ENCODE measurements around the gene AGAP3.

The AGAP3 gene

GRCh38 chr7:151088856-151089699, 2.8 kb downstream of the AGAP3 start:
- DNase-seq: peak; percentile 73

DNA sequence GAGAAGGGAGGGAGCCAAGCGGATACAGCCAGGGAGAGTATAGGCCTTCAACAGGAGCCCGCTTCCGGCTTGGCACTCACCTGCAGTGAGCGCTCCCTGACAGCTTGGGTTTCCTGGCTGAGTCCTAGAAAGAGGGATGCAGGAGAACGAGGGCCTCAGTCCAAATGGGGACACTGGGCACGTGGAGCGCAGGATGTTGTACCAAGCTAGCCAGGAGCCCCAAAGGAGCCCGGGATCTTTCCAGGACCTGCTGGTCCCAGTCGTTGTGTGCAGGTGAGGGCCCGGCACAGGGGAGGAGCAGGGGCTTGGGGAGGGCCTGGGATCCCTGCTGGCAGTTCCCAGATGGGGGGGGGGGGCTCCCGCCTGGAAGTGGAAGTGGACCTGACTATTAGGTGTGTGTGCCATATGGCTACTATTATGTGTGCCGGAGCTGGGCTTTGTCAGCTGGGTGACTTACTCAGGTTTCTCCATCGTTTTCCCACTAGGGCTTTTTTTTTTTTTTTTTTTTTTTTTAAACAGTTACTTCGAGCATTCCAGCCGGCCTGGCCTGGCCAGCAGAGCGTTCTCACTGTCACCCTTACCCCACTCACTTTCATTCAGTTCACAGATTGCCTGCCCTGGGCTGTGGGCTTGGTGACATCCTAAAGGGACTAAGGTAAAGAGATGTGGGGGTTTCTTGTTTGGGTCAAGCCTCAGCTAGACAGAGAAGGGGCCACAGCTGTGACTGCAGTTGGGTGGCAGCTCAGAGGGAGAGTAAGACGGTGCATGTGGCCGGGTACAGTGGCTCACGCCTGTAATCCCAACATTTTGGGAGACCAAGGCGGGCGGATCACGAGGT, 3.8 kb downstream of the AGAP3 start:
- DNase-seq: no peak

GRCh38 chr7:151091003-151091402, 4.7 kb downstream of the AGAP3 start:
- DNase-seq: no peak

- DNase-seq: peak; percentile 65
Measured at GRCh38 chr7:151091431-151091830, 5.2 kb downstream of the AGAP3 start.

- DNase-seq: no peak
Measured at GRCh38 chr7:151091988-151092387, 5.7 kb downstream of the AGAP3 start.

GRCh38 chr7:151093748-151094147, 7.5 kb downstream of the AGAP3 start:
- no peak for DNase-seq

GRCh38 chr7:151094675-151095074, 8.4 kb downstream of the AGAP3 start:
- no peak for DNase-seq

GRCh38 chr7:151095123-151095797, 9.0 kb downstream of the AGAP3 start:
- DNase-seq: no peak

- DNase-seq: no peak
Measured at GRCh38 chr7:151095828-151096475, 9.7 kb downstream of the AGAP3 start.

DNA sequence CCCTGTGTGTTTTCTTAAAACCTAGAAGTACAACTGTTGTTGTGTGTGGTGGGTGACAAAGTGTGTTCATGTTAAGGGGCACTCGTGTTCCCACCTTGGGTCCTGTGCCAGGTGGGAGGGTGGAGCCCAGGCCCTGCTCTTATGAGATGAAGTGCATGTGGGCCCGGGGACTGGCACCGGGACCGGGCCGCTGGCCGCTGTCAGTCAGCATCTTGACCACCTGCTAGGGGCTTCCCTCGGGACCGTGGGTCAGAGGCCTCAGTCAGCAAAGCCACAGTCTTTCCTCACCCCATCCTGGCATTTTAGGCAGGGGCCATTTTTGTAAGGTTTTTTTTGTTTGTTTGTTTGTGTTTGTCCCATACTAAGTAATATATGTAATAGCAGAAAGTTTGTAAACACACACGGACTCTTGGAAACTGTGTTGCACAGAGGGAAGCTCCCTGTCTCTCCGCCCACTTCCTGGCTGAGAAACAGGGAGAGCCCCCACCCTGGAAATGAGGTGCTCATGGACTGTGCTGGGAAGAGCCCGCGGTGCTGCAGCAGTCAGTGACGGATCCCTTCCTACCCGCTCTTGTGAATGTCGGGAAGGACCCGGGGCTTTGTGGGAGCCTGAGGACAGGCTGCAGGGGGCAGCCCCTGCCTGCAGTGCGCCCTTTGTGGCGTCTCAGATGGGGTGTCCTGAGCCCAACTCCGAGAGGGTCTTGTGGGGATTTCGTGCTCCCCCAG, 13.4 kb downstream of the AGAP3 start:
- no peak for DNase-seq

DNA sequence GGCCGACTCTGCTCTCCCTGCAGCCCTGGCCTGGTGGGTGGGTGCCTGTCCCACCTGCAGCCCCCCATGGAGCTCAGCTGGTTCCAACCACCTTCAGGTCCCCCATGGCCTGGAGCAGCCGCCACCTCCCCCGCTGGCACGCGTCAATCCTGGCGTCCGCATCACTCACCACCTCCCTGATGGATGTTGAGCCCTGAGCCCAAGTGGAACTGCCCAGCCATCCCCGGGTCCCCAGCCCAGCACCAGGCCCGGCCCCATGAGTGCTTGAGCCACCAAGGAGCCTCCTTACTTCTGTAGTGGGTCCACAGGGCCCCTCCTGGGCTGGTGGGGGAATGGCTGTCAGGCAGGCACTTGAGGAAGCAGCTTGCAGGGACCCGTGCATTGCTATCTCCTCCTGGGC, 14.6 kb downstream of the AGAP3 start:
- no peak for DNase-seq

DNA sequence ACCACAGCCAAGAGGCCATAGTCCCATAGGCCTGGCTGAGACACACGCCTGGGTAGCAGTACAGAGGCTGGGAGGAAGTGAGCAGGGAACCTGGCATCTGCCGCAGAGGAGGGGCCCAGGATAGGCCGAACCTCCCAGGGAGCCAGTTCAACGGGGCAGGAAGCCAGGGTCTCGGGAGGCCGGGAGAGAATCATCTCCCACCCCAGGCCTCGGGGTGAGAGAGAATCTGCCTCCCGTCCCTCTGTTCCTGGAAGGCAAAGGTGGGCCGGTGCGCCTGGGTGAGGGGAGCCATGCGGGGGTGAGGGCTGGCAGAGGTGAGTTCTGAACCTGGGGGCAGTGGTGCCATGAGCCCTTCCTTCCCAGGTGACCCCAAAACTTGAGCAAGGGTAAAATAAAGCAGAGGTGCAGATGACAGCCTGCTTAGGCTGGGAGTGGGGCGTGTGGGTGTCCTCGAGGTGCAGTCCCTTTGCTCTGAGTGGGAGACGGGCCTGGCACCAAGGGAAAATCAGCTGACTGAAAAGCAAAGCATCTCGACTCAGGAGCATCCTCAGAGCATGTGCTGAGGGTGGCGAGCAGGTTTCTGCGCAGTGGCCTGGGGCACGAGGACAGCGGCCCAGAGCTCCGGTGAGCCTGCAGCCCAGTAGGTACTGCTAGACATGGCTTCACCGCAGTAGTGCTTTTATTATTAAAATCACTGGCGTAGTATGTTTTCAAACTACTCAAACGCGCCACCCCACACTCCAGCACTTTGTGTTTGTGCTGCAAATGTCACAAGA, 15.5 kb downstream of the AGAP3 start:
- DNase-seq: no peak

- no peak for DNase-seq
Measured at GRCh38 chr7:151102991-151103390, 16.7 kb downstream of the AGAP3 start.

DNA sequence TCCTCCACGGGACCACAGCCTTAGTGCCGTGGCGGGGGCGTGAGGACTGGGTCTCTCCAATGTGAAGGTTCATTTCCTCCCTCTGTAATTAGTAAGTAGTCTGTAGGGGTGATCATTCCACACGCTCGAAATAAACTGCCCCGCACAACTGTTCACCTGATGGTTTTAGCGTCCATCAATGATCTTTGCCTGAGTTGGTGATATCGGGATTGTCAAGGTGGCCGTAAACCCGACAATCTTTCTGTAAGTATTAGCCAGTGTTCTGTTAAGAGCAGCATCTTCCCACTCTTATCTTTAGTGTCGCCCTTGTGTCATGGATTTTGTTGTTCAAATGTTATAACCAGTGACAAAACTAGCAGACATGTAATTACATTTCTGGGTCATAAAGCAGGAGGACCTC, 17.7 kb downstream of the AGAP3 start:
- DNase-seq: no peak

- DNase-seq: no peak
Measured at GRCh38 chr7:151104411-151105235, 18.3 kb downstream of the AGAP3 start.

GRCh38 chr7:151107882-151108281, 21.6 kb downstream of the AGAP3 start:
- no peak for DNase-seq

DNA sequence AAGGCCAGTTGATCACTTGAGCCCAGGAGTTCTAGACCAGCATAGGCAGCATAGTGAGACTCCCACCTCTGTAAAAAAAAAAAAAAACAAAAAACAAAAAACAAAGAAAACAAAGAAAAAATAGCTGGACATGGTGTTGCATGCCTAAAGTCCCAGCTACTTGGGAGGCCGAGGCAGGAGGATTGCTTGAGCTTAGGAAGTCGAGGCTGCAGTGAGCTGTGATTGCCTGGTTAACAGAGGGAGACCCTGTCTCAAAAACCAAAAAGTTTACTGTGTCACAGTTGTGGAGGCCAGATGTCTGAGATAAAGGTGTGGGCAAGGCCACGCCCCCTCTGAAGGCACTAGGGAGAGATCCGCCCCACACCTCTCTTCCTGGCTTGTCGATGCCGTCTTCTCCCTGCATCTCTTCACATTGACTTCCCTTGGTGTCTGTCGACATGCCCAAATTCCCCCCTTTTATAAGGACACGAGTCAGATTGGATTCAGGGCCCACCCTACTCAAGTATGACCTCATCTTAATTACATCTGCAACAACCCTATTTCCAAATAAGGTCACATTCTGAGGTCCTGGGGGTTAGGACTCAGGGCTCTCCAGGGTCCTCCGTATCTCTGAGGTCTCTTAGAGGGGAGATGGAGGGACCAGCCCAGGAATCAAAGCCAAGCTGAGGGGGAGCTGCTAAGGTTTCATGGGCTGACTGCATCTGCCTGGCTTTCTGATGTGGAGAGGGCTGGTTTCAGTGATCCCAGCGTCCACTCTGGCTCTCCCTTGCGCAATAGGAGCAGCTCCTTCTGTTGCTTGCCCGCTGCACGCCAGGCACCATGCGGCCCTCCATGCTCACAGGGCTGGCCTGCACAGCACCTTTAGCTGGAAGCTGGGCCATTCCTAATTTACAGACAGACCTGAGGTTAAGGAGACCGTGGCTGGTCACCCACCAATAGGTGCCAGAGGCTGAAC, 23.1 kb downstream of the AGAP3 start:
- DNase-seq: peak; percentile 26

- DNase-seq: no peak
Measured at GRCh38 chr7:151110236-151110940, 24.1 kb downstream of the AGAP3 start.

Data from hematopoietic multipotent progenitor cell treated with erythropoietin and hydrocortisone succinate and interleukin-3 and kit ligand, for 6 days (in vitro differentiated cells).